HG02623 (cell line): ENCODE measurements around the gene PARVB.
A peak's percentile ranks its signal among the peaks of the same experiment; 100 is the strongest.
"Not testable (repeated sequence)": the region's sequence is repeated elsewhere in the genome, so short reads cannot be mapped to it uniquely, and the experiment has no call there.

Experiments
- ATAC-seq: cut with Tn5 transposase; IDR thresholded peaks from one replicate; pipeline ENCODE4 v1.9.1; 2021; ENCODE audit warnings: moderate library complexity; ENCODE audit not compliant: unreplicated experiment

Gene PARVB

GRCh38 chr22:43996981-43997265, 27.2 kb upstream of the PARVB start:
- ATAC-seq: no peak

GRCh38 chr22:43998679-43999264, 25.3 kb upstream of the PARVB start:
- no peak for ATAC-seq

DNA sequence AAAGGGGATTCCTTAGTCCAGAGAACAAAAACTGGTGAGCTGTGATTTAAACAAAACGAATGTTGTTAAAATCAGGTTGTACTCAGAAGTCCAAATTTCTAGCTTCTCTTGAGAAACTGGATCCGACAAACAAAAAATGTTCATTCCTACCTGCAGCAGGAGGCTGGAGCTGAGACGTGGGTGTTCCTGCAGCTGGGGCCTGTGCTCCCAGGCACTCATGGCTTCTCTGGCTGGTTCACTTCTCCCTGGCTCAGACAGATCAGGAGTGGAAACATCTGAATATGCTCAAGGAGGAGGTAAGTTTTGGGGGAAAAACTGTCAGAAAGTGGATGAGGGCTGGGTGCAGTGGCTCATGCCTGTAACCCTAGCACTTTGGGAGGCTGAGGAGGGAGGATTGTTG, 24.7 kb upstream of the PARVB start:
- ATAC-seq: no peak

GRCh38 chr22:44000123-44000522, 24.0 kb upstream of the PARVB start:
- ATAC-seq: no peak

DNA sequence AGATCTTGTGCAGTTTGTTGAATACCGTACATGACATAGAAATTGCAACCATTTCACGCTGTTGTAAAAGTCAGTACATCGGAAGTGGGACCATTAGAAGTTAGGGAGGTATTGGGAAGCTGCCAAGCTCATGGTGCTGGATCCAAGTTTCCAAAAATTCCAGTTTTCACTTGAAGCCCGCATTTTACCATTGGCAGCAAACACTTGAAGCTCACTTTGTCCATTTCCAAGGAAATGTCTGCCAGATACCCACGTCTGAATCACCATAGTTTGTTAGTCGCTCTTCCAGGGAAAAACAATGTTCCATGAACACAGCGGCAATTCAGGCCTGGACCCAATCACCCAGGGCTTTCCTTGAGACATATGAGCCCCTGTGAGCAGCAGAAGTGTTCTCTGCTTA, 22.6 kb upstream of the PARVB start:
- no peak for ATAC-seq

- no peak for ATAC-seq
Observed at GRCh38 chr22:44002324-44002723, 21.8 kb upstream of the PARVB start.

DNA sequence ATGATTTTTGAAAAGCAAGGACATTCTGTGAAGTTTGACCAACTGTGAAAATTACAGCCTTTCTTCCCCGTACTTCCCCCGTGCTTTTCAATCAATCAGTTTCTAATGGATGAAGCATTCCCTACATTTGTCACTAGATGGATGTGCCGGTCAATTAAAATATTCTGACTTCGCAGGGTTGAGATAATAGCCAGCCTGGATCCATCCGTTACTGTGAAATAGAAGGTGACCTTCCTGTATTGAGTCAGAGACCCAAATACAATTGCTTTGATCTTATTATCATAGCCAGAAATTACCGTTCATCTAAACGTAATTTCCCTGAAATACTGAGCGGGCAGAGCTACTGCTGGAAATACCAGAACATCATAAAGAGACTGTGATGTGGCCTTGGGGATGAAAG, 21.1 kb upstream of the PARVB start:
- no peak for ATAC-seq

GRCh38 chr22:44003405-44004103, 20.5 kb upstream of the PARVB start:
- no peak for ATAC-seq

GRCh38 chr22:44004104-44004460, 20.0 kb upstream of the PARVB start:
- ATAC-seq: no peak

- ATAC-seq: no peak
Observed at GRCh38 chr22:44005524-44005923, 18.6 kb upstream of the PARVB start.

DNA sequence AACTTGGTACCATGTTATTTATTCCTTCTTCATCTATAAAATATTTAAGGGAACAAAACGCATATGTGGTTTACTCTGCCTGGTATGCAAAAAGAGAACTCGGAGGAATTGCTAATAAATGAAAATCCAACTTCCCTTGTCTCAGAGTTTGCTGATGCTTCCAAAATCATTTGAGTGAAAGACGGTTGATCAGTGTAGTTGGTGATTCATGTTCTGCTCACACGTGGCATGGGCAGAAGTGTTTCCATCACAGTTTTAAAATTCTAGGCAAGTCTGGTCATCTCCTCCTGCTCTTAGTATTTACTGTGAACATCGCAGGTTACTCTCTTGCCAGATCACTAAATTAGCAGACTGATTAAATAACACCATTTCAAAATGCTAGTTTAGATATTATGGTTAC, 11.9 kb upstream of the PARVB start:
- no peak for ATAC-seq

DNA sequence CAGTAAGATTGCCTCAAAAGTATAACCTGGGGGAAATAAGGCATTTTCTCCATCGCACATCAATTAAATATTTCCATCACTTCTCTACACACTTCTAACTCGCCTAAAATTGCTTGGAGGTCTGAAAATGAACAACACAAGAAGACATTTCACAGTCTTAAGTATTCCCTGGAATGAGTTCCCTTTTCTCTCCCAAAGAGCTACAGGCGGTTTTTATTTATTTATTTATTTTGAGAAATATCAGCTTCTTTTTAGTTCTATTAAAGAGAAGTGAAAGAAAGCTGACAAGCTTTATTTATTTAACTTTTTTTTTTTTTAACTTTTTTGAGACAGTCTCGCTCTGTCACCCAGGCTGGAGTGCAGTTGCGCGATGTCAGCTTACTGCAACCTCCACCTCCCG, 11.5 kb upstream of the PARVB start:
- ATAC-seq: no peak

DNA sequence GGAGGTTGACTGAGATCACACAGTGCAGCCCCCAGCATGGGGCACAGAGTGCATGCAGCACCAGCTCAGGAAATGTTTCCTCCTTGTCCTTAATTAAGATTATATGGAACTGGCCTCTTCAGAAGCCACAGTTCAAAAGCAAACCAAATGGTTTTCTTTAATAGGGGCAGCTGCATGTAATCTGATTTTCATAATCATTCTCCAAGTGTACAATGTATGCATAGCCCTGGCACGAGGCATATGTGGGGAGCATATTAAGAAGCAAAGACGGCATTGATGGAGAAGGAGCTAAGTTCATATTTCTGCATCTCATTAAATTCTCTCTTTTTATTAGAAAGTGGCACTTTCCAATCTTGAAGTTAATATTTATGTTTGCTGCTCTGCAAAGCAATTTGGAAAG, 9.9 kb upstream of the PARVB start:
- no peak for ATAC-seq

GRCh38 chr22:44016586-44016985, 7.5 kb upstream of the PARVB start:
- ATAC-seq: not testable (repeated sequence)

DNA sequence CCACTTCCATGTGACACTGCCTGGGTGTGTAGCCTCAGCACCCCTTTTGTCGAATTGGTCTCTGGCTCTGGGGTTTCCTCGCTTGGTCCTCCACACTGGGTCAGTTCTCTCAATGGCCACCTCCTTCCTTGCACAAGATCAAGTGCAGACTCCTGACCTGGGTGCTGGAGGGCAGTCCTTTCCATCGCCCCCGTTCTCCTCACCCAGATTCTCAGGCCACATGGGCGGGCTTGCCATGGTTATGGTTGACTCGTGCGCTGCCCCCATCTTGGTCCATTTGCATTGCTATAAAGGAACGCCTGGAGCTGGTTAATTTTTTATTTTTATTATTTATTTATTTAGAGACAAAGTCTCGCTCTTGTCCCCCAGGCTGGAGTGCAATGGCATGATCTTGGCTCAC, 5.5 kb upstream of the PARVB start:
- no peak for ATAC-seq

DNA sequence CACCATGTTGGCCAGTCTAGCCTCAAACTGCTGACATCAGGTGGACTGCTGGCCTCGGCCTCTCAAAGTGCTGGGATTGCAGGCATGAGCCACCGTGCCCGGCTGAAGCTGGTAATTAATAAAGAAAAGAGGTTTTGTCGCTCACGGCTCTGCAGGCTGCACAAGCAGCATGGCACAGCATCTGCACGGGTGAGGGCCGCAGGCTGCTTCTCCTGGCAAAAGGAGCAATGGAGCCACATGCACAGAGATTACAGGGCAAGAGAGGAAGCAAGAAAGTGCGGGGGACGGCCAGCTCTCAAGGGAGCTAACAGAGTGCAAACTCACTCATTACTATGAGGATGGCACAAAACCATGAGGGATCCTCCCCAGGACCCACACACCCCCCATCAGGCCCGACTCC, 4.7 kb upstream of the PARVB start:
- no peak for ATAC-seq

DNA sequence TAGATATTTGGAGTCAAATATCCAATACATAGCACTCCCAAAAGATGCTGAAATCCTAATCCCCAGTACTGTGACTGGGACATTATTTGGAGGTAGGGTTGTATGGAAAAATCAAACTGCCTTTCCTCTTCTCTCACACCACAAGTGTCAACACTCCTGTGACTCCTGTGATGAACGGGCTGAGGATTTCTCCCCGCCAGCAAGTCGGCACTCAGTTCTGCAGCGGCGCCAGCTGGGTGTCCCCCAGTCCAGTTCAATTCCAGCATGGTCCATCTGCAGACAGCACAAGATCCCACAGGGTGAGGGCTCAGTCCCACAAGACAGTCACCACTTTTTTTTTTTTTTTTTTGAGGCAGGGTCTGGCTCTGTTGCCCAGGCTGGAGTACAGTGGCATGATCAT, 4.3 kb upstream of the PARVB start:
- no peak for ATAC-seq

- ATAC-seq: no peak
Observed at GRCh38 chr22:44020981-44021380, 3.1 kb upstream of the PARVB start.

- no peak for ATAC-seq
Observed at GRCh38 chr22:44023404-44024287, 456 bp upstream of the PARVB start.

DNA sequence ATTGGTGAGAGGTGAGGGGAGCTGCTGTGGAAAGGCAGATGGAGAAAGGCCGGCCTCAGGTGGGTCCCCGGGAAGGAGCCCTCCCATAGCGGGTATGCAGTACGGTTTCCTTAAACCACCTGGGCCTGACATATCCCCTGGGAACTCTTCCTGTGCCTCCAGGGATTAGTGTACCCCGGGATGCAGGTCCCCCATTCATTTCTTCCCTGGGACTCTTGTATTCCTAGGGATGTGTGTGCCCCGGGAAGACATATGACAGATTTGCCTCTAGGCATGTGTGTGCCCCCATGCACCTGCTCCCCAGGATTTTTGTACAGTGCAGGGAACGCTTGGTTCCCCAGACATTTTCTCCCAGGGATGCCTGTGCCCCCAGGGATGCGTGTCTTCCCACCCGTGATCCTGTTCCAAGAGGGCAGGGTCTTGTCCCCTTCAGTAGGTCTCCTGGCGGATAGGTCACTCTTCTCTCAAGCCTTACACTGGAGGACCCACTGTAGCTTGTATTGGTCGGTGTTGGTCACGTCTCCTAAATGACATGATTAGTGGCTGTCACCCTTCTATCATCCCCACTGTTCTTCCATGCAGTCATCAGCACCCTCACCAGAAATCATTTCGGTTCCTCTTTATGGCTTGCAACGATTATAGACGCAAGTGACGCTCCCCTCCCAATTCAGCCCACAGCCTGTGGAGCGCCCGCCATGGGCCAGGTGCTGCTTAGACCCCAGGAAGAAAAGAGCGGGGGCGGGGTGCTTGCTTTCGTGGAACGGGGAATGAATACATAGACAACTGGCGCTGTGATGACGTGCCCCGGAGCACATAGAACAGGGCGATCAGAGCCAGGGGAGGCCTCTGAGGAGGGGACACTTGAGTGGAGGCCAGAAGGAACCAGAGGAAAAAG, 1.3 kb downstream of the PARVB start:
- peak; percentile 47 for ATAC-seq

DNA sequence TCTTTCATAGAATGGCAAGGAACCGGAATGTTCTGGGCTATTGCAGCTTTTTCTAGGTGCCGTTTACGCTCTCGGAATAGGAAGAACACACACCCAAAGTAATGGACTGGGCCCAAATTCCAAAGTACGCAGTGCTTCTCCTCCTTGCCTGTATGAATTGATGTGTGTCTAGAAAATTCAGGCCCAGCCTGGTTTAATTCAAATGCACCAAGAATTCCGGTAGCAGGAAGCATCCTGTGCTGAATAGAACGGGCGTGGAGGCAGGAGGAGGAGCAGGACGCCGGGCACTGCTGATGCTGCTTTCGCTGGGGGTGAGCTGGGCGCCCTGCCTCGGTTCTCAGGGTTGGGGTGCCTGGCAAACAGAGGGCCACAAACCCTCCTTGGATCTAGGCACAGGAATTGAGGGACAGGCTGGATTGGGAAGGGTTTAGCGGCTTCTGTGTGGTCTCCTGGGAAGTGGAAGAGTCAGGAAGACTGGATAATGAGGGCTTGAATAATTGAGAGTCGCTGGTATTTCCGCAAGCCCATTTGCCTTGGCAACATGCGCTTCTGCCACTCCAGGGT, 2.0 kb downstream of the PARVB start:
- ATAC-seq: no peak
